Measurements from ENCODE around the gene ARMCX5. TPM values are rescaled to one million over a fixed set of nuclear protein-coding genes. Genes with fewer than 3 reads are reported as not detected.

Gene ARMCX5
- total RNA-seq, 1 donor from 2014 or later = 6.2 TPM

DNA sequence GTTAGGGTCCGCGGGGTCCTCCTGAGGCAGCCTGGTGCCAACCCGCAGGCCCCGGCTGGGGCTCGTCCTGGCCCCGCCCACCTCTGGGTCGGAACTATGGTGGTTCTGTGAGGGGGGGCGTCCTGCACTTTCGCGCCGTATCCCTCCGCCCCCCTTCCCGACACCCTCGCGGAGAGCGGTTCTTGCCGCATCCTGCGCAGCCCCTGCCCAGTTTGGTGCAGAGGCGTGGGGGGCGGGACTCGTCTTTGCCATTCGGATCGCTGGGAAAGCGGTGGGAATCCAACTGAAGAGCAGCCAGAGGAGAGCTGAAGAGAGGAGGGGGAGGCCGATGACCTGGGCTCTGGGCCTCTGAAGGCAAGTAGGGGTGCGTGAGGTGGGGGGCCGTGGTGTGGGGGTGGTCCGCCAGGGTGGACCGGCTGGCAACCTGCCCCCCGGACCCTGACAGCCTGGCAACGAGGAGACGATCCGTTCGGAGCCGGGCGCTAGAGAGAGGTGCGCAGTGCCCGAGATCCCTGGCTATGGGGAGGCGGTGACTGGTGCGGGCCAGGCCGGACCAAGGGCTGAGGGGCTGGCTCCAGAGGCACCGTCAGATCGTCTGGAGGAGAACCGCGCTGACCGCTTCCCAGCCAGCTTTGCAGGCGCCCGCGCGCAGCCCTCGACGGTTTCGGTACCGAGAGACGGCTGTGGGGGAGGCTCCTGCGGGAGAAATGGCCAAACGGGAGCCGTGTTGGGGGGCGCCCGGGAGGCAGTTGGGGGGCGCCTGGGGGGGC is 52.1 kb downstream of the ARMCX5 start, which contains the start of gene GPRASP1:
TSS of gene GPRASP1 (plus strand) at position 242 of the 770 bp plus-strand sequence. CDS start 2,431 bp downstream, outside the sequence.
- intact Hi-C loops (cut with micrococcal nuclease) = loop anchor here (10.0 kb wide), 1 partner anchor 213 kb away; no protein-coding TSS in a partner anchor
- no peak for DNase-seq (ENCODE audit: low spot score)
- Mint-ChIP-seq H3K36me3 (ENCODE audit: low read depth) (no peaks in the 10 kb centered on the region), H3K4me1 (ENCODE audit: low read depth) (peaks cover 10% of the 10 kb centered on the region), H3K4me3 (peak within 1 kb of the TSS; percentile 88), H3K27ac (no peak within 1 kb of the TSS), H3K9me3 (no peaks in the 10 kb centered on the region), H3K27me3 (ENCODE audit: insufficient read depth) (peaks cover 2% of the 10 kb centered on the region)

DNA sequence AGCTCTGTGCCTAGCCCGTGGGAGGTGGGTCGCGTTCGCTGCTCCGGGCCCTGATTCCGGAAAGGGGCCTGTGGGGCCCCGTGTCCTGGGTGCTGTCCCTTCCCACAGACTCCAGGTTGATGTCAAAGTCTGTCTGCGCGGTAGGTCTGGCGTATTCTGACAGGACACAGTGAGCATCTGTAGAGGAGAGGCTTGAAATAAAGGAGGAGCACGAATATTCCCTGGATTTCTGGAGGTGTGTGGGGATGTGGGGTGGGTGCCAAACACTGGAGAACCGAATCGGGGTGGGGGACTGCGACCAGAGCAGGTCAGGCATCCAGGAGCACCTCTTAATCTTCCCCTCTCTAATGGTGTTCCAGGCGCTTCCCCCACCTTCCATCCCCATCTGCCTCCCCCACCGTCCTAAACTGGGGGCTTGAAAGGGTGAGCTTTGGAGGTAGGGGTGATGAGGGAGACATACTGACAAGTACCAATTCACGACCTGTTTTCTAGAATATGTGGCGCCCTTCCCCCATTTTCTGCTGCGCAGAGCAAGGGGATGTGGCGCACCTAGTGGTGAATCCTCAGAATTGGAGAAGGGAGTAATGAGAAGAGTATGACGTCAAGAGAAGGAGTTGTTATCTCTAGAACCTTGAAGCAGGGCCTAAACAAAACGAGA is 52.8 kb downstream of the ARMCX5 start:
- Mint-ChIP-seq H3K4me3 (peak overlapping the region; percentile 75), H3K36me3 (ENCODE audit: low read depth) (no peaks in the 10 kb centered on the region), H3K27me3 (ENCODE audit: insufficient read depth) (peaks cover 2% of the 10 kb centered on the region), H3K27ac (no peak overlapping the region), H3K4me1 (ENCODE audit: low read depth) (peaks cover 10% of the 10 kb centered on the region), H3K9me3 (no peaks in the 10 kb centered on the region)
- peak; percentile 3 for DNase-seq (ENCODE audit: low spot score)
- intact Hi-C loops (cut with micrococcal nuclease) = loop anchor here (10.0 kb wide), 1 partner anchor 213 kb away; no protein-coding TSS in a partner anchor

Other genes starting within 250 kb of the ARMCX5 start
- gene NXF2B, start 159.5 kb upstream of the ARMCX5 start, total RNA-seq = not detected in 2 replicates
- gene TCP11X2, start 127.7 kb upstream of the ARMCX5 start, total RNA-seq = not detected in 2 replicates
- gene TMSB15A, start 82.8 kb upstream of the ARMCX5 start, total RNA-seq = not detected in 2 replicates
- gene GPRASP1, start 52.0 kb downstream of the ARMCX5 start, total RNA-seq = 0.44 and 0.47 TPM in 2 replicates
- gene GPRASP2, start 112.9 kb downstream of the ARMCX5 start, total RNA-seq = 0.10 and 0.15 TPM in 2 replicates
- gene GPRASP3, start 121.2 kb downstream of the ARMCX5 start, total RNA-seq = 0.65 and 0.88 TPM in 2 replicates

Measured in activated T-helper 1 cell treated with anti-CD3 and anti-CD28 coated beads, Interleukin-12 subunit alpha, Interleukin-12 subunit beta, Interleukin-2, Interleukin-4 antibody, amounts not matched to agents 30 ng/mL and 10 ng/mL and 1 ng/mL, durations not matched to agents 14 hours and 24 hours and 36 hours (primary cell).